ENCODE results near the gene LRP8. TPM values are rescaled to one million over a fixed set of nuclear protein-coding genes. Genes with fewer than 3 reads are reported as not detected.

The LRP8 gene
- total and polyA plus RNA-seq, 2 of the 4 experiments (the other 2 are of a cell fraction) = 12.0 to 12.1 TPM

GRCh38 chr1:53218201-53218600 is 109.7 kb downstream of the LRP8 start:
- H3K4me2 ChIP-seq (ENCODE audit: low read depth, low read length) = no peak overlapping the region
- no peak overlapping the region for H2BK15ac ChIP-seq (ENCODE audit: low read depth, low read length)
- no peak overlapping the region for H3K14ac ChIP-seq (replicated peaks; ENCODE audit: low read depth, low read length)
- ChIA-PET POLR2A (ENCODE audit: unreplicated experiment) (no interaction called here), CTCF (no interaction called here)
- H2BK5ac ChIP-seq (ENCODE audit: low read depth, low read length, poor library complexity, severe bottlenecking) = no peak overlapping the region
- no peak overlapping the region for H3K27ac ChIP-seq (ENCODE audit: insufficient read depth, low read length)
- H2AK5ac ChIP-seq (ENCODE audit: low read depth, low read length) = no peak overlapping the region
- TF ChIP-seq RCOR1 (IDR thresholded peaks at IDR 0.05; ENCODE audit: insufficient replicate concordance, low read length) (no peak), FOS (IDR thresholded peaks at IDR 0.05; ENCODE audit: low read depth, low read length) (no peak), MAFK (IDR thresholded peaks at IDR 0.05; ENCODE audit: low read depth, low read length) (no peak), CHD1 (IDR thresholded peaks at IDR 0.05; ENCODE audit: low read depth, low read length) (no peak)
- TF ChIP-seq, protein P1, sequence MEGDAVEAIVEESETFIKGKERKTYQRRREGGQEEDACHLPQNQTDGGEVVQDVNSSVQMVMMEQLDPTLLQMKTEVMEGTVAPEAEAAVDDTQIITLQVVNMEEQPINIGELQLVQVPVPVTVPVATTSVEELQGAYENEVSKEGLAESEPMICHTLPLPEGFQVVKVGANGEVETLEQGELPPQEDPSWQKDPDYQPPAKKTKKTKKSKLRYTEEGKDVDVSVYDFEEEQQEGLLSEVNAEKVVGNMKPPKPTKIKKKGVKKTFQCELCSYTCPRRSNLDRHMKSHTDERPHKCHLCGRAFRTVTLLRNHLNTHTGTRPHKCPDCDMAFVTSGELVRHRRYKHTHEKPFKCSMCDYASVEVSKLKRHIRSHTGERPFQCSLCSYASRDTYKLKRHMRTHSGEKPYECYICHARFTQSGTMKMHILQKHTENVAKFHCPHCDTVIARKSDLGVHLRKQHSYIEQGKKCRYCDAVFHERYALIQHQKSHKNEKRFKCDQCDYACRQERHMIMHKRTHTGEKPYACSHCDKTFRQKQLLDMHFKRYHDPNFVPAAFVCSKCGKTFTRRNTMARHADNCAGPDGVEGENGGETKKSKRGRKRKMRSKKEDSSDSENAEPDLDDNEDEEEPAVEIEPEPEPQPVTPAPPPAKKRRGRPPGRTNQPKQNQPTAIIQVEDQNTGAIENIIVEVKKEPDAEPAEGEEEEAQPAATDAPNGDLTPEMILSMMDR (conservative IDR thresholded peaks at IDR 0.05; ENCODE audit: low read depth, low read length) = no peak
- H3K9me1 ChIP-seq (ENCODE audit: insufficient read depth, low read length) = peaks cover 21% of the 10 kb centered on the region
- in situ Hi-C loops (cut with MboI; ENCODE audit: low sequenced_read_pairs) (no loop called here), intact Hi-C loops (cut with micrococcal nuclease) (no loop called here), dilution Hi-C loops (cut with HindIII; ENCODE audit: low sequenced_read_pairs, unreplicated experiment) (no loop called here)
- no peaks in the 10 kb centered on the region for H3K27me3 ChIP-seq (ENCODE audit: control insufficient read depth, insufficient read depth, low read length)
- ATAC-seq (ENCODE audit: low read depth) = no peak
- H4K91ac ChIP-seq (ENCODE audit: insufficient read depth, low read depth, low read length) = no peak overlapping the region
- H3K56ac ChIP-seq (ENCODE audit: extremely low read depth, insufficient read depth, low read length) = no peak overlapping the region
- peaks cover 30% of the 10 kb centered on the region for H3K36me3 ChIP-seq (ENCODE audit: control insufficient read depth, insufficient read depth, low read length)
- peaks cover 8% of the 10 kb centered on the region for H3K4me1 ChIP-seq (ENCODE audit: control insufficient read depth, insufficient read depth, low read length)
- no peak overlapping the region for H4K8ac ChIP-seq (ENCODE audit: low read depth in 2 of 2, low read length in 2 of 2)
- BruUV-seq (replicated peaks) = no TSS peak
- H4K5ac ChIP-seq (ENCODE audit: low read depth, low read length) = no peak overlapping the region
- no peak overlapping the region for H2BK120ac ChIP-seq (ENCODE audit: low read depth, low read length)
- no peaks in the 10 kb centered on the region for H3K9me3 ChIP-seq (ENCODE audit: control insufficient read depth, insufficient read depth, low read length)
- no peak overlapping the region for H2AK9ac ChIP-seq (replicated peaks; ENCODE audit: low read depth, low read length, poor library complexity)
- no peak for DNase-seq
- H2AFZ ChIP-seq (replicated peaks; ENCODE audit: low read length, poor library complexity) = no peak overlapping the region
- H3K4me3 ChIP-seq (ENCODE audit: insufficient read depth, low read depth, low read length) = no peak overlapping the region
- no peaks in the 10 kb centered on the region for H4K20me1 ChIP-seq (ENCODE audit: insufficient read depth, low read length)
- H3K4ac ChIP-seq (ENCODE audit: low read depth, low read length) = no peak overlapping the region
- H2BK20ac ChIP-seq (ENCODE audit: low read depth, low read length) = no peak overlapping the region
- 100% methylated on average over 5 of the region's 7 CpGs; no CpG with 5 or more reads in 1 of the 2 experiments for WGBS, 2 experiments (ENCODE audit: extremely low coverage in 2 of 2, insufficient read length in 1 of 2)
- no peak overlapping the region for H3K9ac ChIP-seq (ENCODE audit: low read depth, low read length)
- H3K23ac ChIP-seq (ENCODE audit: low read depth, low read length) = no peak overlapping the region
- H3K18ac ChIP-seq (ENCODE audit: low read depth, low read length) = no peak overlapping the region
- H3K79me1 ChIP-seq (ENCODE audit: low read depth in 1 of 2, low read length in 2 of 2) = peaks cover 19 to 38% of the 10 kb centered on the region in 2 experiments

Data from IMR-90 (cell line).